Stimulated activated CD8-positive, alpha-beta memory T cell treated with anti-CD3 and anti-CD28 coated beads, Interleukin-2, amount 100 ng/mL, for 48 hours (primary cell): ENCODE measurements around the gene RAB31.
"Not testable (repeated sequence)": the region's sequence is repeated elsewhere in the genome, so short reads cannot be mapped to it uniquely, and the experiment has no call there.

Experiments
- DNase-seq, 2 donors: peaks; one replicate each; pipeline ENCODE4 v3.0.0-alpha.2; 2020; ENCODE audit warnings: low read depth in 2 of 2

Gene RAB31

DNA sequence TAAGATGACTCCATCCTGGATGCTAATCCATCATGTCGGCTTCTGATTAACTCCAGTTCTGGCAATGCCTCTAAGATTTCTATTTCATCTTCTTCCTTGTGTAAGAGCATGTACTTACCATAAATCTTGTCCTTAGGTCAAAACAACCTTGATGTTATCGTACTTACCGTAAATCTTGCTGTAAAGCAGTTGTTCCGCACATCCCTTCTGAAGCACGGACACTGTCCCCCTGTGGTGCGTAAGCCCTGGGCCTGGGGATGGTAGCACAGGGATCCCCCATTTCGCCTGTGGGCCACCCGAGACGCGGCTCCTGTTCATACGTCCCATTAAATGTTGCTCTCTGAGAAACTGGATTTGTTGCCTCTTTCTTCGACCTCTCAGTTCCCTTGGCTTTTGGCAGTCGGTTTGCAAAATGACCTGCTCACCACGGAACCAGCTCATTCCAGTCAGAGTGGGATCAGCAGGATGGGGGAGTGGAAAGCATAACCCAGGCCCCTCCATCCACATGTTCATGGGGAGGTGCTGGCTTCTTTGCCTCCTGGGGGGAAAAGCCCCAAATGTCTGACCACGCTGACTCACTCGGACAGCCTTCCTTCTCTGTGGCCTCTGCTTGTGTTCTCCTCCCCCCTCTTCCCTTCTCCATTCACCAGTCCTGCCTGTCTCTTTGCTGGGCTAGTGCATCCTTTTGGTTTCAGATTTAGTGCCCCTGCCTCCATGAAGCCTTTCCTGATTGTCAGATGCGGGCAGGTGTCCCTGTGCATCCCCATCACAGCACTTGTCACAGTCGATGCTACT, 49.9 kb downstream of the RAB31 start:
- no peak for DNase-seq

DNA sequence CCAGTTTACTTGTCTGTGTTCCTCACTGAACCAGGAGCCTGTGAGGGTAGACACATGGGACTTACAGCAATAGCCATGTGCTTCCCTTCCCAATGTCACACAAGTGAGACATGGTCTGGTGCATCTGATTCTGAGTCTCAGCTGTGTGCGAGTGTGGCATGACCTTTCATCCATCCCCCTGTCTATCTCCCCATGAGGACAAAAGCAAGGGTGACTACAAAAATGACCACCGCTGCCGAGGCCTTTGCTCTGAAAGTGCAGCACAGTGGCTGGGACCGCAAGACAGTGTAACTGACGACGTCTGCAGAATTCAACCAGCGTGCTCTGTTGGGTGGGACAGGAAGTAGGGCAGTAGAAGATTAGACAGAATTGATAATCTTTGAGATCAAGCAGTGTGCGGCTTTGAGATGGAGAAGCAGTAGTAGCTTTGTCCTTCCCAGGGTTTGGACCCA, 50.5 kb downstream of the RAB31 start:
- DNase-seq: no peak

DNA sequence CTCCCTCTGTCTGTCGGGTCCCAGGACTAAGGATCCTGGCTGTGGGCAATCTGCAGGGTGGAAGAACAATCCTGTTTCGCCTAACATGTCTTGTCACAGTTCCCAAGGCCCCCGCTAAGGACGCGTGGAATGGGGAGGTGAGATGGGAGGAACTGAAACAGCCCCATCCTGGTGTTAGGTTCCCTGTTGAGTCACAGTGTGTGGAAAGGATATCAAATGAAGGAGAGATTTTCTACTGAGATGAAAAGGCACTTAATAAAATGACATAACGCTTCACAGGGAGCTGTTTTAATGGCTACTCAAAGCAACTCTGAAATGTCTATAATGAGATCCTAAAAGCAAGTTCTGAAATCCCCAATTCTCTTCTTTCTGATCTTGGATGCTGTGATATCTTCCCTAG, 52.5 kb downstream of the RAB31 start:
- DNase-seq: no peak

DNA sequence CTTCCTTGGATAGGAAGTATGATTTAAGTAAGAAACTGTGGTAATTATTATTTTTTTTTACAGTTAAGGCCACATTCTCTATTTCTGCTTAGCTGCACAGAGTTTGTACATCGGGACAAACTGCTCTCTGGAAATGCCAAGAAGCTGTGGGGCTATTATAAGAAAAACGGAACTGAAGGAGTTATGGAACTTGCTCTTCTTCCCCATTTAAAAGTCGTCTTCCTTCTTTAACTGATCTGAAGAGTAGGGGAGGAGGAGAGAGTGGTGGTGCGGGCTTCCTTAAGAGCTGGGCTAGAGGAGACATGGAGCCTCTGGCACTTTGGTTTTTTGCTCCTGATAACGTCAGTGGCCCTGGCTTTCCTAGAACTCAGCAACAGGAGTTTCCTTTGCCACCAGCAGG, 54.4 kb downstream of the RAB31 start:
- DNase-seq: no peak

DNA sequence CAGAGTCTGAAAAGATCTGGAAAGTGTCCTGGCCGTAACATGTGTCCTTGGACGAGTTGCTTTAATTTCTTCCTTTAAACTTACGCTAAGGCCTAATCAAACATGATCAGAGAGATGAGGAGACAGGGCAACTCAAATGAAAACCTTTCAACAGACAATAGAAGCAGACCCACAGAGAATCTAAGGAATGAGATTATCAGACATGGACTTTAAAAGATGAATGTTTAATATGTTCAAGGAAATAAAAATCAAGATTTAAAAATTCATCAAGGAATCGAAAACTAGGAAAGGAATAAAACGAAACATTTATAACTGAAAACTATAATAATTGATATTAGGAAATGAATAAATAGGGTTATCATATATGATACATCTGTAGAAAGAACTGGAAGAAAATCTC, 55.1 kb downstream of the RAB31 start:
- DNase-seq: no peak

DNA sequence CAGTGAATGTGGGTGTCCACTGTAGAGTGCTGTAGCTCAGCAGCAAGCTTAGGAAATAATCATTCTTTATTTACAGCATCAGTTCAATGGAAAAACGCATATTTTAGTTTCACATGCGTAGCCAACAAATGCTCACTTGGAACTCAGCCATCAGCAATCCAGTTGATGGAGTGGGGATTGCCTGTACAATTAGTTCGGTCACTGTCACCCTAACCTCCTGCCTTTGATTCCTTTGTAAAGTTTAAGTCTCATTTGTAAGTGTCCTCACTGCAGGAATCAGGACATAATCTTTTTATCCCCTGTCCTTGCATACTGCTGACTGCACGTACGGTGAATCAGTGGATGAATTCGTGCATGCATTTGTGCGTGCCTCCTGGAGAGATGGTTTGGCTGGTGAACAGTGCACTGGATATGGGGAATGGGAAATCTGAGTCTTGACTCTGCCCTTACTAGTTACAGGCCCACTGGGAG, 55.9 kb downstream of the RAB31 start:
- DNase-seq: no peak

DNA sequence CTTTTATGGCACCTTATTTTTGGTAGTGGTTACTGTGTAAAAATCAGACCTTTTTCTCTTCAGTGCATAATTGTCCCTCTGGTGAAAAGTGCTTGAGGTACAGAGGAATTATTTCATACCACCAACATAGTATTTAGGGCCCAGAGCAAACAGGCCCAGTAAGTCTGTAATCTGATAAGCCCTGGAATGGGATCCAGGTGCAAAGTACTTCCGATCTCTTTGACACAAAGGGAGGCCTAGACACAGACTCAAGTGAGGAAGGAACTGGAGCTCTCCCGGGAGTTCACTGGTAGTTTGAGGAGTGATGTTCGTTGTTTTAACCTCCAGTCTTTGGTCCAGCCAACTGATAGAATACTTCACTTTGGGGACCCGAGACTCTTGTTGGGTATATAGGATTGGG, 57.4 kb downstream of the RAB31 start:
- DNase-seq: no peak

DNA sequence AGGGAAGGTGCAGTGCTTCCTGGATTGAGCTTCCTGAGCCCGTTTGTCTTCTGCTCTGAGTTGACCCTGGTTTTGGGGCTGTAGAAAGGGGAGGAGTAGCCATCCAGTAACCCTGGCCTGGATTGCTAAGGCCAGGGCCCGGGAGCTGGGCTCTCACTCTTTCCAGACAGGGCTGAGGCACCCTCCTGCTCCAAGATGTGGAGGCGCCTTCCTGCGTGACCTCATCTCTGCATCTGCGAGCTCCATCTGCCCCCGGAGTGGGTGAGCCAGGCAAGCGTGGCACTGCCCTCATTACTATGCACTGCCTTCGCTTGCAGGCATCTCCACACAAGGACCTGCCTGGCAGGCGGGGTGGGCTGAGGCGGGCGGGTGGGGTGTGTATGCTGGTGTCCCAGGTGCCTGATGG, 58.0 kb downstream of the RAB31 start:
- no peak for DNase-seq

DNA sequence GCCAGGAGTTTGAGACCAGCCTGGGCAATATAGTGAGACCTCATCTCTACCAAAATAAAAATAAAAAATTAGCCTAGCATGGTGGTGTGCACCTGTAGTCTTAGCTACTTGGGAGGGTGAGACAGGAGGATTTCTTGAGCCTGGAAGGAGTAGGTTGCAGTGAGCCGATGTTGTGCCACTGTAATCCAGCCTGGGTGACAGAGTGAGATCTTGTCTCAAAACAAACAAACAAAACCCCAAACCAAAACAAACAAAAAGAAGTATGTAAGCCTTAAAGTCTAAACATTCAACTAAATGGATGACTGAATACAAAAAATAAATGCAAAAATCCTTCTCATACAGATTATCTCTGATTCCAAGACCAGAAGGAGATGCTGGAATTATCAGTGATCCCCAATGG, 58.6 kb downstream of the RAB31 start:
- DNase-seq: no peak

DNA sequence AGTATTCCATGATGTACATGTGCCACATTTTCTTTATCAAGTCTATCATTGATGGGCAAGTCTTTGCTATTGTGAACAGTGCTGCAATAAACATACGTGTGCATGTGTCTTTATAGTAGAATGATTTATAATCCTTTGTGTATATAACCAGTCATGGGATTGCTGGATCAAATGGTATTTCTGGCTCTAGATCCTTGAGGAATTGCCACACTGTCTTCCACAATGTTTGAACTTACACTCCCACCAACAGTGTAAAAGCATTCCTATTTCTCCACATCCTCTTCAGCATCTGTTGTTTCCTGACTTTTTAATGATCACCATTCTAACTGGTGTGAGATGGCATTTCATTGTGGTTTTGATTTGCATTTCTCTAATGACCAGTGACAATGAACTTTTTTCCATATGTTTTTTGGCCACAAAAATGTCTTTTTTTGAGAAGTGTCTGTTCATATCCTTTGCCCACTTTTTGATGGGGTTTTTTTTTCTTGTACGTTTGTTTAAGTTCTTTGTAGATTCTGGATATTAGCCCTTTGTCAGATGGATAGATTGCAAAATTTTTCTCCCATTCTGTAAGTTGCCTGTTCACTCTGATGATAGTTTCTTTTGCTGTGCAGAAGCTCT, 60.1 kb downstream of the RAB31 start:
- DNase-seq: not testable (repeated sequence)

DNA sequence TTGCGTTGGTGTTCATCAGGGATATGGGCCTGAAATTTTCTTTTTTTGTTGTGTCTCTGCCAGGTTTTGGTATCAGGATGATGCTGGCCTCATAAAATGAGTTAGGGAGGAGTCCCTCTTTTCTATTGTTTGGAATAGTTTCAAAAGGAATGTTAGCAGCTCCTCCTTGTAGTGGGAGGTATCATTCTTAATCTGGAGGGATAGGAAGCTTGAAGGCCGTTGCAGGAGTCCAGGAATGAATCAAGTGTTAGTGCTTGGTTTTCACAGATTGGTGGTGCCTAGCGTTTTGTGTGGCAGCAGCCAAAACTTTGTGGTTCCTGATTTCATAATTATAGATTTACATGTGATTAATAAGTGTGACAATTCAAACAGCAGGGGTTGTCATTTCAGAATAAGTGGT, 62.0 kb downstream of the RAB31 start:
- not testable (repeated sequence) for DNase-seq

DNA sequence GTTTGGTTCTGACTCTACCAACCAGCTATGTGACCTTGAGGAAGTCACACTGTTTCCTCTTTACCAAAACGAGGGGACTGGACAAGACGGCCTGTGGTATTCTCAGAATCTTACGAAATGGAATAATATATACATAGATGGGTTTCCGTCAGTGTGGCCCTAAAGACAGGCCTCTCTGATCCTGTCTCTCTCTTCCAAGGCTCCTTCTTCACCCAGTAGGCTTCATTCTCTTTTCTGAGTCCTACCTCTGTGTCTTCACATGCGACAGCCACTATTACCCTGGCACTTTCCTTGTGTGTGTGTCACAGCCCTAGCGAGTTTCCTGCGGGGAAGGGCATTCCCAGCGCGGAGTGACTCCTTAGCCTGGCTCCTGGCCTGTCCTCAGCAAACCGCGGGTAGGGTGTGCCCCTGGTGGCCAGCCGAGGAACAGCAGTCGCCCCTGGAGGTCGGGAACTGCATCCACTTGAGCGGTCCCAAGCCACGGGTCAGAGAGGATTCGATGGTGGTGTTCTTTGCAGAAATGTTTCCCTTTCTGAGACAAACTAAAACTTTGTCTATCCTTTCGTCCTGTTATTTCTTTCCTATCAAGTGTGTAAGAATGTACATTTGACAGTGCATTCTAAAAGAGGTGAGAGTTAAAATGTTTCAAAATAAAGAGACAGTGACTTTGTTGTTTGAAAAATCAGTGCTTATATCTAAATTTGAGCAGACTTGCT, 63.3 kb downstream of the RAB31 start:
- DNase-seq: peak; percentile 39 to 58

DNA sequence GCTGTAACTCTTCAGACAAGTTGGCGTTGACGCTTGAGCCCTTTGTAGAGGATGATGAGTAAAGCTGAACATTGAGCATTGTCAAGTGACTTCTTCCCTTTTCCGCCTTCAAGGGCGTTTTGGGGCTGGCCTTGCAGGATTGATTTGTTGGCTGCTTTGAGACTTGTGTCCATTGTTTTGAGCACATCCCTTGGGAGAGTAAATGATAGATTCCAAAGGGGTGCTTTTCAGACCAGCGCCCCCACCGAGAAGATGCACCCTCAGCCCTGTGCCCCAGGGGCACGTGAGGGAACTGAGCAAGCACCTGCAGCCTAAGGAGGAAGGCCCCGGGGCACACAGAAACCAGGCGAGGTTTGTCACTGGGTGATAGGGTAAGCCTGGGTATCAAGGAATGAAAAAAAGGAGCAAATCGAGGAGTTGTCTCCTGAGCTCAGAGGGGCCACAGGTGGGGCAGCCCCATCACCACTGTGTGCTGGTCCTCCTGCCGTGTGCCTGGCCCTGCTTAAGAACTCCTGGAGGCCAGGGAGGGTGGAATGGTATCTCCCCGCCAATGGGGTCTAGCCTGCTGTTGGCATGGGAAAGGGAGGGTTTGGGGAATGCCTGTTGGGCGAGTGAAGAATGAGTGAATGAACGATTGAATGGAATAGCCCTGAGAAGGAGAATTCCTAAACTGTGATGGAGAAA, 64.0 kb downstream of the RAB31 start:
- no peak for DNase-seq

DNA sequence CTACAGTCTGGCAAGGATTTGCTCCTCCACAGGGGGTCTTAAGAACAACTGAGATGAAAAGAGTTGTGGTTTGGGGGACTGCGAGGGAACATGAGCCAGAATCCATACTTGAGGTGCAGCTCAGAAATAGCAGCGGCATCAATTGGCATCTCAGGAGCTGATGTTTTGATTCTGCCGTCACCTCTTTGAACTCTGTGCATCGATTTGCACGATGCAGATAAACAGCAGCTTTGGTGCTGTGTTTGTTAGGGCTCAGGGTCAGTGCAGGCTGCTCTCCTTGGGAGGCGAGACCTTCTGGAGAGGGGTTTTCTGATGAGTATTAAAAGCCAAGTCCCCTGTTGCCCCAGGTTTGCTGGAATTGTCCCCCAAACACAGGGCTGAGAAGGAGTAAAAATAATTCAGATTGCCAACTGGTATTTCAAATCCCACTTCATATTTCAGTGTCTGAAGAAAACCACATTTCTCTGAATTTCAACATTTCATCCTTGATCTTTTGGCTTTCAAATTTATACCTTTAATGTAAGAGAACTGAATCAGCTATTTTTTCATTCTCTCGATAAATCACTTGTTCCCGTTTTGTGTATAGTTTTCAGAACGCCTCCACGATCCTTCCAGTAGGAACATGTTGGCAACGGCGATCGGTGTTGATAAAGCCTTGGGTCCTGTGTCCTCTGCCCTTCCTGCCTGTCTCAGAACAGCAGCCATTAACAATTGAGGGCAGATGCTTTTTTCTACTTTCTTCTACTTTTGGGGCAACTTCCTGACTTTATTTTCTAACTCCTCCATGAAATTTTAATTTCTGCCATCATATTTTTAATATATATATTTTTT, 65.0 kb downstream of the RAB31 start:
- no peak for DNase-seq

DNA sequence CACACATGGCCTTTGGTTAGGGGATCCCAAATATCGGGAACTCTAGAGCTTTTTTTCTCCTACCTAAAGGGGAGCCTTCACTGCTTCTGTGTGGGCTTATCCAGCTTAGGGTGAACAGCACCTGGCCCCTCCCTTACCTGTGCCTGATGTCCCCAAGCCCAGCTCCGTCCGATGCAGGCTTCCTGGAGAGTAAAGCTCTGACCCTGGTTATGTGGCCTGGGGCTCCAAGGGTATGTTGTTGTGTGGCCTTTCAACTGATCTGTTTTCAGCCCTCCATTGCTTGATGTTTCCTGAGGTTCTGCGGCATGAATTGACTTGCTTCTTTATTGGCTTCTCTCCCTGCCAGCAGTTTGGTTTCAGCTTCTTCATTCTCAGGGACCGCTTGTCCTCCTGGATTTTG, 66.0 kb downstream of the RAB31 start:
- no peak for DNase-seq

DNA sequence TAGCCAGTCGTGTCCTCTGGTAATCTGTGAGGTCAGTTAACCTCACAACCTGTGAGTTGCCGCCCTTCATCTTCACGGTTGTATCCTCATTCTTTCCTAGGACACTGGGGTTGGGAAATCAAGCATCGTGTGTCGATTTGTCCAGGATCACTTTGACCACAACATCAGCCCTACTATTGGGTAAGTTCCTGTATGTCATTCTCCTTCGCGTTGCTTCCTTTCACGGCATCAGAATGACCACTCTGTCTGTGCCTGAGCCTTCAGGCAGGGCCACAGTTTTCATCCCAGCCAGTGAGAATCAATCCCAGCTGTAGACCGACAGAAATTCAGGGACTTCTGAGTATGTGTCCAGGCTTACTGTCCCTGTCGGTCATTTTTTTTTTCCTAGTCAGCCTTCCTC, 67.1 kb downstream of the RAB31 start:
- DNase-seq: no peak

DNA sequence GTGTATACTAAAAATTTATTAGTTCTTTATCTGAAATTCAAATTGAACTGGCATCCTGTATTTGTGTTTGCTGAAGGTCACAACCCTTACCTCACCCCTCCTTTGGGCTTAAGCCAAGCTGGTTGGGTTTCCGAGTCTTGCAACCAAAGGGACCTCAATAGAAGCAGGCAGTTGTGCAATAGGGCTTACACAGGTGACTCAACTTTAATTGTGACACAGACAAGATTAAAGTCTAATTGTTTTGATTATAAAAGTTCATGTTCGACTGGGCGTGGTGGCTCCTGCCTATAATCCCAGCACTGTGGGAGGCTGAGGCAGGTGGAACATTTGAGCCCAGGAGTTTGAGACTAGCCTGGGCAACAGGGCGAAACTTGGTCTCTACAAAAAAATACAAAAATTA, 71.5 kb downstream of the RAB31 start:
- no peak for DNase-seq

DNA sequence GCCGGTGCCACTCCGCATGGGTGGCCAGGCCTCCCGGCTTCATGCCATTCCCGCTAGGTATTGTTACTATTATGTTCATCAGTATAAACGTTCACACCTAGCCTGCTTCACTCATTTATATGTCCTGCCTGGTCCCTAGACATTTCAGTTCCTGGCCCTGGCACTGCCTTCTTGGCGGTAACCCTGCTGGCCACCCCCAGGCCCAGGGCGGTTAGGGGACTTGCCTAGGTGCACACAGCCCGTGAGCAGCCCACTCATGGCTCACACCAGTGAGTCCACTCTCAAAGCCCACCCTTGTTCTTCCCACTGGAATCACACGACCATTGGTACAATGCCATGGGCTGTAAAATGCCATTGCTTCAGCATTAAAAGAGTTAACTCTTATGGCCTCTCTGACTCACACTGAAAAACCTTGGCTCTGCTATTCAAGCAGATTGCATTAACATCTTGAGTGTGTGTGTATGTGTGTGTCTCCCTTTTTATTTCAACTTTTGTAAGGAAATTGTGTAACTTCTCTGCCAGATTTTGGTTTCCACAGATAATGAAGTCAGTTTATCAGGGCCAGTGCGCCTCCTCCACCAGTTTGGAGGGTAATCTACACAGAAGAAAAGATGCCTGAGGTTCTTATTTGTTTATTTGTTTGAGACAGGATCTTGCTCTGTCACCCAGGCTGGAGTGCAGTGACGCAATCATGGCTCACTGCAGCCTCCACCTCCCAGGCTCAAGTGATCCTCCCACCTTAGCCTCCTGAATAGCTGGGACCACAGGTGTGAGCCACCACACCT, 74.2 kb downstream of the RAB31 start:
- DNase-seq: no peak

DNA sequence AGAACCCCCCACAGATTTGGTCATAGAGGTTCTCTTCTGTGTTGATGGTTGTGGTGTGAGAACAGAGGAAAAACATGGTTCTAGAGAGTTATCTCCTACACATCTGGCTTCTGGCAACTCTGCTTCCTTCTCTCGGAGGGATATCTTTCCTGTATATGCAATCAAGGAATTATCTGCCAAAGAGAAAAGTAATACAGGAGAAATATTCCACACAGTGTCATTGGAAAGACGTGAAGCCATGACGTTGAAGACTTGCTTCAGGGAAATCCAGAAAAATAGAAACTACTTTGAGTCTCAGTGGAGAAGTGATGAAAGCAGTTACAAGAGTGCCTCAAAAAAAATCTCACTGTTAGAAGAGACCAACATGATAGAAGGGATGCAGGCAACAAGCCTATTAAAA, 78.5 kb downstream of the RAB31 start:
- DNase-seq: no peak

DNA sequence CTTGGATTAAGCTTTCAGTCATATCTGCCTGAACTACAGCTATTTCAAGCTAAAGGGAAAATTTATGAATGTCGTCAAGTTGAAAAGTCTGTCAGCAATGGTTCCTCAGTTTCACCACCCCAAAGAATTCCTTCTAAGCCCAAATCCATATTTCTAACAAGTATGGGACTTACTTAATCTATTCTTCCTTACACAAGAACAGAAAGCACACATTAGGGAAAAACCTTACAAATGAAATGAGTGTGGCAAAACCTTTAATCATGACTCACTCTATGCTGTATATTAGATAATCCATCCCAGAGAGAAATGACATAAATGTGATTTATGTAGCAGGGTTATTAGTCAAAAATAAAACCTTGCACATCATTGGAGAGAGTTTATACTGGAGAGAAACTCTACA, 78.9 kb downstream of the RAB31 start:
- no peak for DNase-seq

DNA sequence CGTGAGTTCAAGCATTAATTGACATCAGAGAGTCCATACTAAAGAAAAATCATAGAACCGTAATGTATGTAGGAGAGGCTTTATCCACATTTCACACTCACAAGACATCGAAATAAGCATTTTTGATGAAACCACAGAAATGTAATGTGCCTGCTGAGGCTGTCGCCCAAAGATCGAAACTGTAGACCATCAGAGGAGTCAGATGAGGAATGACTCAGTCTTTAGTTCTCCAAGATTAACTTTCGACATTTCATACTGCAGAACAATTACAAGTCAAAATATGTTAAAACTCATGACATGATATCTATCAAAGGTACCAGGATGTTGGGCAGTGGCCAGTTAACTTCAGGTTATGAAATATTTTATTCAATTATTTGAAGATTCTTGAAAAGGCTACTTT, 79.6 kb downstream of the RAB31 start:
- no peak for DNase-seq
